HG03558 (cell line): Measurements from ENCODE around the gene INO80.

ENCODE experiments used
- ATAC-seq: cut with Tn5 transposase; IDR thresholded peaks from one replicate; pipeline ENCODE4 v1.9.1; 2021; ENCODE audit warnings: moderate number of reproducible peaks; ENCODE audit not compliant: unreplicated experiment; ENCODE audit errors: extremely low read depth

Gene INO80

DNA sequence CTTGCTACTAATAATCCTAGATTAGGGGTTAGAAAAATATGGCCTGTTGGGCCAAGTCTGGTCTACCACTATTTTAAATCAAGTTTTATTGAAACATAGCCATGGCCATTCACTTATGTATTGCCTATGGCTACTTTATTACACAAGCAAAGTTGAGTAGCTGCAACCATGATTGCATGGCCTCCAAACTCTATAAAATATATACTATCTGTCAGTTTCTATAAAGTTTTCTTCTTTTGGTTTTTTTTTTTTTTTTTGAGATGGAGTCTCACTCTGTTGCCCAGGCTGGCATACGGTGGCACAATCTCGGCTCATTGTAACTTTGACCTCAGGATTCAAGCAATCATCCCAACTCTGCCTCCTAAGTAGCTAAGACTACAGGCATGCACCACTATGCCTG is 60.4 kb downstream of the INO80 start:
- ATAC-seq: no peak

DNA sequence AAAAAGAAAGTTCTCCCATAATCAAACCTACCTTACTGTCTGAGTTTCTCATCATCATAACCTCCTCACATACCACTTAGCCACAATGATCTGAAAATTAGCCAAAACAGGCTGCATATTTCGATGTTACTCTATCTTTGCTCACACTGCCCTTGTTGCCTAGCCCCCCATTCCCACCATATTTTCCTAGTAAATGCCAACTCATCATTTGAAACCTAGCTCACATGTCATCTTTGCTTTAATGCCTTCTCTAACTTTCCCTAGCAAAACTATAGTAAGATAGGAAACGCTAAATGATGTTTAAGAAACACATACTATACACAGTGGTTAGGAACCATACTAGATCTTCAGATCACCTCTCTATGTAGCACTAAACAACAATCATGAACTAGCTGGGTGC is 64.9 kb downstream of the INO80 start:
- no peak for ATAC-seq

DNA sequence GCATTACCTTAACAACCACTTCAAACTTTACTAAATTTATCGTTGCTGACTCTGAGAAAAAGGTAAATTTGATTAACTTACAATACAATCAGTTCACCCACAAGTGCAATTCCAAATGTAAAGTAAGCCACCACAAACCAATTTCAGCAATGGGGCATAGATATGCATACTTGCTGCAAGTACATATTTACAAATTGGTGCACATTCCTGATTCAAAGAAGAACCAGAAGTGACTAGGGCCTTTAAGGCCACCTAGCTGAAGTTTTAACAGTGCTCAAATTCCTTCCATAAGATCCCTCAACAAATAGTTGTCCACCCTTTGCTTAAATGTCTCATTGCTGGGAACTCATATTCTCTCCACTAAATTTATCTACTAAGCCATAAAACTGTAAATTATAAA is 67.2 kb downstream of the INO80 start:
- ATAC-seq: no peak

DNA sequence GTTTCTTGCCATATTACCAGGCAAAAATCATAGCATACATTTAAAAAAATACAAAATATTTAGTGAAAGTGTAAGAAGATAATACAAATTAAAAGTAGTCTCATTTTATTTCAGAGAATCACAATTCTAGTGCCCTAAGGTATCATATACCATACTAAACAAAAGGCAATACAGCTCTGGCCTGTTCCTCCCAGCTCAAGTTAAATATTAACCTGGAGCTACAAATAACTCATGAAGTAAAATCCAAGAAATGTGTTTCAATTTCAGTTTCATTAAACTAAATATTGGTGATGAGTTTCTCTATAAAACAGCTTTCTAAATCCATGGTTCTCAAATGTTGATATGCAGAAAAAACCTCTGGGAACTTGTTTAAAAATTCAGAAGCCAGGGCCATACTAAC is 67.7 kb downstream of the INO80 start:
- no peak for ATAC-seq

DNA sequence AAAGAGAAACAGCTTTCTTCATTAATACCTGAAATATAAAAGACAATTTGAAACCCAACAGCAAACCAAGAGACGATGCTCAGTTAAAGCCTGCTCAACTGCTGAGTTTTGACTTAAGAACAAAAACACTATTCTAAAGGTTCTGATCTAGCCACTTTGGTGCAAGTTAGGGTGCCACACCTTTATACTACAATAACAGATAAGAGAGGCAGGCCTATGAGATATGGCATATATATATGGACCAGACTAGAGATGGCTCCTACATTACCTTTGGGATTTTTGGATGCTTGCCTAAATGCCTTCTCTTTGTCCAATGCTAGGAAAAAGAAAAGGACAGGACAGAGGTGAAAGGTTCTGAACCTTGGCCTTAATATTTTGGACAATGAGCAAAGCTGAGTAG is 68.6 kb downstream of the INO80 start:
- ATAC-seq: no peak

DNA sequence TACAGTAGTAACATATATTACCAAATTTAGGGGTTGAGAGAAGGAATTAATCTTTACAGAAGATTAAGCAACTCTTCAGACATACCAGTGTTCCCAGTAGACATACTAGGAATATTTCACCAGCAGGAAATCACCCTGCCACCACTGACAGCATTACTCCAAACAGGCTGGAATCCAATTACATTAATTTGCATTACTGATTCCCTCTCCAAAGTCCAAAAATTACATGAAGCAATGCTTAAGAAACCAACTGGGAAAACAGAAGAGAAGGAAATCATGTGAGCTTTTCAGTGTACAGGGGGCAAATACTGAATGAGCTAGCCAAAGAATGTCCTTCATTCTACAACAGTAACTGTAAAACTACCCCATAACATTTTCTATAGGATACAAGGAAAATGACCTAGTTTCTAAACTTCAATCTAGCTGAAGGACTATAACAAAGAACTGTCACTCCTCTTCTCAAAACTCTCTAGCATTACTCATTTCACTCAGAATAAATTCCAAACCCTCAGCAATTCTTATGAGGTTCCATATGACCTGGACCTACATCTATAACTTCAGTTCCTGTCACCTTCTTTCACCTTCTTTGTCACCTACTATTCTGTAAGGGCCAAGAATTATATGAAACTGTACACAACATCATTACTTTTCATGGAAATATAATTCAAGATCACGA is 72.7 kb downstream of the INO80 start:
- ATAC-seq: no peak

DNA sequence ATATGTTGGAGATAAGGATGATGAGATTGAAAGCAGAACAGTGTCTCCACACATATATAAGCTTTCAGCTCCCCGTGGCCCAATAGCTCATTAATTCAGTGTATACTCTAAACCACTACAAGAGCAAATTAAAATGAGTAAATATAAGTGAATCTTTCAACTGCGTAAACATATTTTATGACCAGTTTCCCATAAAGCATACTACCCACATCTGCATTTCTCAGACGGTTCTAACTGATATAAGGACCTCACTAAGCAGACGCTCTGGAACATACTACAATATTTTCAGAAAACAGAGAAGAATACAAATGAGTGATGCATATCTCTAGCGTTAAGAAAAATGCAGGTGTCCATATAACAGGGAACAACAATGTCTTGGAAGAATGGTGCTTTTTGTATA is 73.2 kb downstream of the INO80 start:
- no peak for ATAC-seq

DNA sequence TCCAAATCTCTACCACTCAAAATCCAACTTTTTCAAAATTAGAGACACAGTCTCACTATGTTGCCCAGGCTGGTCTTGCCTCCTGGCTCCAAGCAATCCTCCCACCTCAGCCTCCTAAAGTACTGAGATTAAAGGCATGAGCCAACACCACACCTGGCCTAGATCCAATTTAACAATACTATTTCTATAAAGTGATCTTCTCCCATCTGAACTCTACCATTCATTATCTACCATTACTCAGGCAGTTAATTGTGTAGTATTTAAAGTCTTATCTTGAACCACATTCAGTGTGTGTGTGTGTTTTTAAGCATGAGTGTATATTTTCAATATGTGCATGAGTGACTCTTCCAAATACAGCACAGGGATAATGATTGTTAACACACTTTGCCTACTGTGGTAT is 77.0 kb downstream of the INO80 start:
- no peak for ATAC-seq

DNA sequence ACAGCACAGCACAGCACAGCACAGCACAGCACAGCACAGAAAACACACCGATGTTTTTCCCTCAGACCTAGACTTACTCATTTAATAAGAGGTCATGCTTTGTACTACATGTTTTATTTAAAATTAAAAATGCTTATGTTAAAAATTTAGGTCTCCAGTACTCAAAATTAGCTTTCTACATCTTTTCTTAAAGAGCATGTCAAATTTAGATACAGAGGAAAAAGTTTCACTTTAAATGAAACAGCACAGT is 84.1 kb downstream of the INO80 start:
- ATAC-seq: no peak

DNA sequence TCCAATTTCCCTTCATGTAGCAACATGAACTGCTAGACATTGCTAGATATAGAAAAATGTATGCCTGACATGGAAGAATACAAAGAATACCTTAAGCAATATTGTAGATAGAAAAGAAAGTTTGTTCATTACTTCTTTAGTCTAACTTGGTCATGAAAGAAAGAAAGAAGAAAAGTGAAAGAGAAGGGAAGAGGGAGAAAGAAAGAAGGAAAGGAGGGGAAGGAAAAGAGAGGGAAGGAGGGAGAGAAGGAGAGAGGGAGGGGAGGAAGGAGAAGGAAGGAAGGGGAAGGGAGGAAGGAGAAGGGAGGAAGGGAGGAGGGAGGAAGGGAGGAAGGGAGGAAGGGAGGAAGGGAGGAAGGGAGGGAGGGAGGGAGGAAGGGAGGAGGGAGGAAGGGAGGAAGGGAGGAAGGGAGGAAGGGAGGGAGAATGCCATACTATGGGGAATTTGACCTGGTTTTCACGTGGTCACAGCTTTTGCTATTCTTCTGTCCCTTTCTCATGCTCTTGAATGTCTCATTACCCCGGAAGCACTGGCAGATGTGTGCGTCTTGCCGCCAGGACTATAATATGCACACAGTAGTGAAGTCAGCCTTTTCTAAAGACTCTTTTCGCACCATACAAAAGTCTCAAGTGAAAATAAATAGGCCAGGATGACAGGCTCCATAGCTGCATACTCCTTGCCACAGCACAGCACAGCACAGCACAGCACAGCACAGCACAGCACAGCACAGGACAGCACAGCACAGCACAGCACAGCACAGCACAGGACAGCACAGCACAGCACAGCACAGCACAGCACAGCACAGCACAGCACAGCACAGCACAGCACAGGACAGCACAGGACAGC is 84.6 kb downstream of the INO80 start:
- ATAC-seq: no peak

DNA sequence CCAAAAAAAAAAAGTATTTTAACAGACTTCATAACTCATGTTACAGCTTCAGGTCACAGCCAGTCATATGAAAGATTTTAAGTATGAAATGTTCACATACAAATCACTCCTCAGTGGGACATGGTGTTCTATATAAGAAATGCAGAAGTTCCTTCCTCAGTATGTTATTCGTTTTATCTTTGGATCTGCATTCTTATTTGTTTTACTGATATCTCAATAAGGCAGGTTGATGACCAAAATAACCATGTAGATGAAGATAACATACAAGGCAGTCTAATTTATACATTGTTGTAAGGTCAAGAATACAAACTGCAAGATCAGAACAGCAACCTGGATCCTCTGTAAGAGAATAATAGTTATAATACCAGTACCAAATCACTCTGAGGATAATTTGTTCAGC is 87.2 kb downstream of the INO80 start:
- no peak for ATAC-seq

DNA sequence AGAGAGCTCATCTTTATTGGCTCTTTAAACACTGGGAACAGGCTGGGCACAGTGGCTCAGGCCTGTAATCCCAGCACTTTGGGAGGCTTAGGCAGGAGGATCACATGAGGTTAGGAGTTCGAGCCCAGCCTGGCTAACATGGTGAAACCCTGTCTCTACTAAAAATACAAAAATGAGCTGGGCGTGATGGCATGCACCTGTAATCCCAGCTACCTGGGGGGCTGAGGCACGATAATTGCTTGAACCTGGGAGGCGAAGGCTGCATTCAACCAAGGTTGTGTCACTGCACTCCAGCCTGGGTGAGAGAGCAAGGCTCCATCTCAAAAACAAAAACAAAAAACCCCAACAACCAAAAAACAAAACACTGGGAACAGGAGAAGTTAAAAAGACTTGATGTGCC is 90.7 kb downstream of the INO80 start:
- ATAC-seq: no peak

DNA sequence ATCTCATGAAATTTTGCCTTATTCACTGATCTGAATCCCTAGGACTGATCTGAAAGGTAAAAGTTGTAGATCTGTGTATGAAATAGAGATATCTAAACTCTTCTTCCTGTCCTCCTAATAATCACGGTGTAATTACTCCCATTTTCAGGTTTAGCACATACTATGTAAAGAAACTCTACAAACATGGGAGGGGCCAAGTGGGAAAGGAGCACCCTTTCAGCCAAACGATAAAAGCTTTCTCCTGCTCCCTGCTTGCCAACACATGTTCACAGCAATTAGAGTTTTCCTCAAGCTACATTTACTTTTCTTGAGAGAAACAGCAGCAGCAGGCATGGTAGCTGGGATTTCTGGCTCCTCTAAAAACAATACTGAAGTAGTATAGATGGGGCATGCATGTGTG is 91.2 kb downstream of the INO80 start:
- ATAC-seq: no peak

DNA sequence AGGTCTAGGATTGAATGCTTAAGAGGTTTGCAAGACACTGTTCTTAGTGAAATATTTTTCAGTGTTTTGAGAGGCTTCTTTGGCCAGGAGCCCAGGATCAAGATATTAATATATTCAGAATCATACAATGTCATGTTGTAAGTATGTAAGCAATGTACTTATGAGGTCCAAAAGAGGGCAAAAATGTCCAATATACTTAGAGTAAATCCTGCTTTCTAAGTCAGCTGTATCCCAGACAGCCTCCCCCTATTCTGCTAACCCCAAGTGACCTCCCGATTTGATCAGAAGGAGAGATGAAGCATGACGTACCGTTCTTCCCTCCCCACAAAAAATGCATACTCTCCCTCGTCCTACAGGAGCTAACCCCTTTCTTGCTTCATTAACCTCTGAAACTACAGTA is 91.9 kb downstream of the INO80 start:
- ATAC-seq: no peak

DNA sequence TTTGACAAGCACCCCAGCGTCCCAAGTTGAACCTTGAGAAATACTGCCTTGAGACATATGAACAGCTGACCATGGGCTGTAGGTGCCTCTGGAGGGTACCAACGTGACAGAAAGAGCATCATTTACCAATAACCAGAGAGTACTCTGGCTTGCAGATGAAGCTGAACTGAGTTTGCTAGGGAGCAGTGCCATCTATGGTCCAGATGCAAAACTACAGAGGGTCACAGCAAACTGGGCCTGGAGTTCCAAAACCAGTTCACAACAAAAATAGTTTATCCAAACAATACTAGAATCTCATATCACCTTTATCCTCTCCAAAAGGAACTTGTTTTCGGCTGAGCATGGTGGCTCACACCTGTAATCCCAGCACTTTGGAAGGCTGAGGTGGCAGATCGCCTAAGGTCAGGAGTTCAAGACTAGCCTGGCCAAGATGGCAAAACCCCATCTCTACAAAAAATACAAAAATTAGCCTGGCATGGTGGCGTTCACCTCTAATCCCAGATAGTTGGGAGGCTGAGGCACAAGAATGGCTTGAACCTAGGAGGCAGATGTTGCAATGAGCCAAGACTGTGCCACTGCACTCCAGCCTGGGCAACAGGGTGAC is 93.5 kb downstream of the INO80 start:
- no peak for ATAC-seq

DNA sequence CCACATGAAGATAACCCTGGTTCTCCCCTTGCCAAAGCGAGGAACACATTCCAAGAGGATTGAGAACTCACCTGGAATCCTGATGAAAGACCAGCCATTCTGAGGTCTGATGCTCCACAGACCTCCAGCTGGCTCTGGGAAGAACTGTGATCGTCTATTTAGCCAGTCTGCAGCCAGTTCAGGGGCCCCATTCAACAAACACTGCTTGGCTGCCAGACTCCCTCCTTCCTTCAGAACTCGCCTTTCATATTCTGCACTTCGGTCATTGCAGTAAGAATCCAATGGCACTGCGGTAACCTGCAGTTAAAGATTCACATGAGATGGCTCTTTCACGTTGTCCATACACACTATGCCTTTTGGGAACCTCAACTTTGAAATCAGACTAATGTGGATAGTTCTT is 95.3 kb downstream of the INO80 start:
- no peak for ATAC-seq

DNA sequence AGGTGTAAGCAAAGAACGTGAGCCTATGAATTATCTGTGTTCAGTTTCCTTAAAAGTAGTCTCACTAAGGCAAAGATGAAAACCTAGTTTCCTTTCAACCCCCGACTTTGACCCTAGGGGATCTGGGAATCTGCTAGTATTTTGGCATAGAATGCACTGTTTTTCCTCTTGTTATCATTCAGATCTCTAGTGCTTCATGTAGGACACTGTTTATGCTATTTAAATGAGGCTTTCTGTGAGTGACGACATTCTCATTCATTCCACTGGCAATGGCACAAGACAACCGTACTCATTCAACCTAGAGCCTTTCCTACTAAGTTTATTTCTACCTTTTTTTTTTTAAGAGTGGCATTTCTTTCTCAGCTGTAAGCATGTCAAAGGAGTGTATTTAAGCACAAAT is 95.8 kb downstream of the INO80 start:
- ATAC-seq: no peak

DNA sequence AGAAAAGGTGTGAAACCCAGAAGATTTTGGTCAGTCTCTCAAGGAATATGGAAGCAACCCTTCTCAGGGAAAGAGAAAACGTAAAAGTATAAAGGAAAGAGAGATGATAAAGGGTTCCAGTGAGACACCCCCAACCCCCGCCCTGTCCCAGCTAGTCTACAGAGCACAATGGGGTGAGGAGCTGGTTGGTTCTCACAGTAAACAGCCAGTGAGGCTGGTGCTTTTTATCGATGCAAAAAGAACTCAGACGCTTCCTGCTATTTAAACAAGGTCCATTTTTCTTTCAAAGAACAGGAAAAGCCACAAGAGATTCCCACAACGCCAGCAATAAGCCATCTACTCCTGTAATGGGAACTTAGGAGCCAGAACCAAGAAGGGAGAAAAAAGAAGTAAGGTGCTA is 96.9 kb downstream of the INO80 start:
- no peak for ATAC-seq

DNA sequence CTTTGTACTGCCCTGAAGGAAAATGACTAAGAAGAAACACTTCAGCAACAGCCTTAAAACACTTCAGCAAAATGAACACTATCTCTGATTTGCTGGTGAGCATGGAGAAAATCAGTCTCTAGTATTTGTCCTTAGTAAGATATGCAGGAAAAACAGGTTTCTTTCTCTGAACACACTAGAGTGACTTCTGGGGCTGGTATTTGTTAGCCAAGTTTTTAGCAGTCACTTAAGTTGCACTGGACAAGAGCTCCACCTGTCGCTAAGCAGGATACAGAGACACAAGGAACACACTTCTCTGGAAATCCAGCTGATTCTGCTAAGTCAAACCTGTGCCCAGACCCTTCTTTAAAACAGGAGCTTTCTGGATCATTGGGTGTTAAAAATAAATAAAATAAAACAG is 97.5 kb downstream of the INO80 start:
- no peak for ATAC-seq

DNA sequence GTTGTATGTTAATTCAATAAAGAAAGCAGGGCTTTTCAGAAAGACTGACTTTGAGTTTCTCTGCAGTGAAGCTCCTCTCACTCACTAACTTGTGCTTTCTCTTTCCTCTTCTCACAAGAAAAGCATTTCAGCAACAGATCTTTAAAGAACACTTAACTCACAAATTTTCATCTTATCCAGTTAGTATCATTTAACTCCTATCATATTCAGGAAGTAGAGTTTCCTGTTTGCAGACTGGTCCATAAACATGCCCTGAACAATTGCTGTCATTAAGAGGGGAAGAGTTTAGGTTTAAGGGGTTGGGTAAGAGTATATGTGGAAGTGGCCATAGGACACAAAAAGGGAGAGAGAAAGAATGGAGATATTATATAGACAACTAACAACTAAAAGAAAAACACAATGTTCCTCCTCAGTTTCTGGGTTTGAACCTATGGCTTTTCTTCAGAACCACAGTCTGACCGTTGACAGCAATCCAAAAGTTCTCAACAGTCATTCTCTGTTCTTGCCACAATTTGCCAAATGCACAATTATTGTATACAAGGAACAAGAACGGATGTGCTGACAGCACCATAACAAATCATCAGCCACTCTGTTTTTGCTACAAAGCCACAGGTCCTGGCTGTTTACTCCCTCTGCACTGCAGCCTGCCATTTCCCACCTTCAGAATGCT is 98.9 kb downstream of the INO80 start:
- ATAC-seq: no peak

DNA sequence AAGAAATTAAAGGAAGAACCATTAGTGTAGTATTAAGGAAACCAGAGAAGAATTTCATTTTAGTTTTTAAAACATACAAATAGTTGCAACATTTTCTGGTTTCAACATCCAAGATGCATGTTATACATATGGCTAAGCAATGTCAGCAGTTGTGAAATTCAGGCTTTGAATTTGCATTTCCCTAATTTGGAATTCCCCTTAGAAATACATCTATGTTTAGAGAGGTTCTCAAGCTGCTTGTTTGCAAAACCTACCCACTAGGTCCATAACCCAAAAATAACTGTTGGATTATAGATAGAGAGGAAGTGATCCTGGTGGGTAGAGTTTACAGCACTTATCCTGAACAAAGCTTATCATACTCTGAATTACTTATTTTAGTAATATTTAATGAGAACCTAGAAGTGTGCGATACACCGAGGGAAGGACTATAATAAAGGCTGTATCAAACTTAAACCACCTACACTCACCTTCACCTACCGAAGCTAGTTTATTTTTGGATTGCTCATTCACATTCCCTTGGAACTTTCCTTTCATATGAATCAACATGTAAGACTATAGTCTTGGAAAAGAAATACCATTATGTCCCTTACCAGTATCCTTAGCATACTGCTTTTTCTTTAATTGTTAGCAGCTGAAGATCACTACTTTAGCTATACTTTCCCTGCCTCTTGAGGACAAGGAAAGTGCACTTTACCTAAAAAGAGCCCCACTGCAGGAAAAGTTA is 102.2 kb downstream of the INO80 start:
- no peak for ATAC-seq
